ENCODE data around the gene SENP2. TPM values are rescaled to one million over a fixed set of nuclear protein-coding genes. Genes with fewer than 3 reads are reported as not detected.
"Not testable (repeated sequence)": the region's sequence is repeated elsewhere in the genome, so short reads cannot be mapped to it uniquely, and the experiment has no call there.

Gene SENP2
- total RNA-seq, 3 donors from 2014 or later (not counting 1 experiment from before 2014, with no cell fraction given) = 57.8 to 59.8 (median 58.7) TPM

DNA sequence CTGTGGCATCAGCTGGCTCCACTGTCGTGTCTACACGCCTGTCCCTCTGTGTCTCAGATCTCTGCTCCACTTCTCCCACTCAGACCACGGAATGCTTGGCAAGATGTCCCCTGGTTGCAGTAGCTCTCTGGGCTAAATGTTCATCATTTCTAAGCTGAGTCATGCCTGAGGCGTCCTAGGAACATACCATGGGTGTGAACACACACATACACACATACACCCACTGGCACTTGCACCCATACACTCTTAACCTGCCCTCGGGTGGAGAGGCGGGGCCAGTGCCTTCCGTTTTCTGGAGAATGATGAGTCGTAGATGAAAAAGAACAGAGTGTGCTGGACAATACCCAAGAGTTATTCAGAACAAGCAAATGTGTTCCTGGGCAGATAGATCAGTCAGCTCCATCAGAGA is 72.4 kb downstream of the SENP2 start:
- H3K36me3 Mint-ChIP-seq = no peaks in the 10 kb centered on the region
- no peak overlapping the region for H3K27ac Mint-ChIP-seq
- DNase-seq (no peak), ATAC-seq (no peak)
- Histone ChIP-seq H3K27me3 (ENCODE audit: control insufficient read depth, insufficient read depth, low read length) (no peaks in the 10 kb centered on the region), H3K4me3 (ENCODE audit: low read length) (no peak overlapping the region), H3K27ac (ENCODE audit: low read length) (no peak overlapping the region), H3K4me1 (ENCODE audit: control insufficient read depth, insufficient read depth, low read length) (peaks cover 17% of the 10 kb centered on the region), H3K36me3 (ENCODE audit: control insufficient read depth, insufficient read depth, low read length) (no peaks in the 10 kb centered on the region), H3K9me3 (ENCODE audit: control insufficient read depth, insufficient read depth, low read length) (no peaks in the 10 kb centered on the region)
- WGBS (ENCODE audit: insufficient coverage) = 84% methylated on average over 8 of the region's 8 CpGs
- no peak overlapping the region for H3K4me3 Mint-ChIP-seq
- TF ChIP-seq, protein P1, sequence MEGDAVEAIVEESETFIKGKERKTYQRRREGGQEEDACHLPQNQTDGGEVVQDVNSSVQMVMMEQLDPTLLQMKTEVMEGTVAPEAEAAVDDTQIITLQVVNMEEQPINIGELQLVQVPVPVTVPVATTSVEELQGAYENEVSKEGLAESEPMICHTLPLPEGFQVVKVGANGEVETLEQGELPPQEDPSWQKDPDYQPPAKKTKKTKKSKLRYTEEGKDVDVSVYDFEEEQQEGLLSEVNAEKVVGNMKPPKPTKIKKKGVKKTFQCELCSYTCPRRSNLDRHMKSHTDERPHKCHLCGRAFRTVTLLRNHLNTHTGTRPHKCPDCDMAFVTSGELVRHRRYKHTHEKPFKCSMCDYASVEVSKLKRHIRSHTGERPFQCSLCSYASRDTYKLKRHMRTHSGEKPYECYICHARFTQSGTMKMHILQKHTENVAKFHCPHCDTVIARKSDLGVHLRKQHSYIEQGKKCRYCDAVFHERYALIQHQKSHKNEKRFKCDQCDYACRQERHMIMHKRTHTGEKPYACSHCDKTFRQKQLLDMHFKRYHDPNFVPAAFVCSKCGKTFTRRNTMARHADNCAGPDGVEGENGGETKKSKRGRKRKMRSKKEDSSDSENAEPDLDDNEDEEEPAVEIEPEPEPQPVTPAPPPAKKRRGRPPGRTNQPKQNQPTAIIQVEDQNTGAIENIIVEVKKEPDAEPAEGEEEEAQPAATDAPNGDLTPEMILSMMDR (IDR thresholded peaks at IDR 0.05) = no peak
- H3K9me3 Mint-ChIP-seq = no peaks in the 10 kb centered on the region
- intact Hi-C loops (cut with micrococcal nuclease) = no loop called here
- peaks cover 20 to 39% of the 10 kb centered on the region in 2 donors for H3K4me1 Mint-ChIP-seq
- no peaks in the 10 kb centered on the region for H3K27me3 Mint-ChIP-seq (ENCODE audit: low read depth in 2 of 2)

DNA sequence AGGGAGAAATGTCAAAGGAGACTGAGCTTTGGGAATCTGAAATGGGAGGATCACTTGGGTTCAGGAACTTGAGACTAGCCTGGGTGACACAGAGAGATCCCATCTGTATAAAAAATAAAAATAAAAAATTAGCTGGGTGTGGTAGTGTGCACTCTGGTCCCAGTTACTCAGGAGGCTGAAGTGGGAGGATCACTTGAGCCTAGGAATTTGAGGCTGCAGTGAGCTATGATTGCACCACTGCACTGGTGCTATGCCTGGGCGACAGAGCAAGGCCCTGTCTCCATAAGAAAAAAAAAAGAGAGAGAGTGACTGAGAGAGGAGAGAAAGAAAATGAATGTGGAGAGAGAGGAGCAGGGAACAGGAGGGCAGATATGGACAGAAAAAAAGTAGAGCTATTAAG is 72.8 kb downstream of the SENP2 start:
- intact Hi-C loops (cut with micrococcal nuclease) = no loop called here
- Mint-ChIP-seq H3K4me1 (peaks cover 20 to 39% of the 10 kb centered on the region in 2 donors), H3K9me3 (no peaks in the 10 kb centered on the region), H3K27ac (no peak overlapping the region), H3K4me3 (no peak overlapping the region), H3K36me3 (no peaks in the 10 kb centered on the region), H3K27me3 (ENCODE audit: low read depth in 2 of 2) (no peaks in the 10 kb centered on the region)
- no peak for DNase-seq
- peaks cover 17% of the 10 kb centered on the region for H3K4me1 ChIP-seq (ENCODE audit: control insufficient read depth, insufficient read depth, low read length)
- TF ChIP-seq, protein P1 (IDR thresholded peaks at IDR 0.05) = no peak
- 89% methylated on average over 1 of the region's 1 CpG for WGBS (ENCODE audit: insufficient coverage)
- no peak for ATAC-seq
- no peak overlapping the region for H3K4me3 ChIP-seq (ENCODE audit: low read length)
- no peaks in the 10 kb centered on the region for H3K36me3 ChIP-seq (ENCODE audit: control insufficient read depth, insufficient read depth, low read length)
- H3K27me3 ChIP-seq (ENCODE audit: control insufficient read depth, insufficient read depth, low read length) = no peaks in the 10 kb centered on the region
- H3K27ac ChIP-seq (ENCODE audit: low read length) = no peak overlapping the region
- H3K9me3 ChIP-seq (ENCODE audit: control insufficient read depth, insufficient read depth, low read length) = no peaks in the 10 kb centered on the region

DNA sequence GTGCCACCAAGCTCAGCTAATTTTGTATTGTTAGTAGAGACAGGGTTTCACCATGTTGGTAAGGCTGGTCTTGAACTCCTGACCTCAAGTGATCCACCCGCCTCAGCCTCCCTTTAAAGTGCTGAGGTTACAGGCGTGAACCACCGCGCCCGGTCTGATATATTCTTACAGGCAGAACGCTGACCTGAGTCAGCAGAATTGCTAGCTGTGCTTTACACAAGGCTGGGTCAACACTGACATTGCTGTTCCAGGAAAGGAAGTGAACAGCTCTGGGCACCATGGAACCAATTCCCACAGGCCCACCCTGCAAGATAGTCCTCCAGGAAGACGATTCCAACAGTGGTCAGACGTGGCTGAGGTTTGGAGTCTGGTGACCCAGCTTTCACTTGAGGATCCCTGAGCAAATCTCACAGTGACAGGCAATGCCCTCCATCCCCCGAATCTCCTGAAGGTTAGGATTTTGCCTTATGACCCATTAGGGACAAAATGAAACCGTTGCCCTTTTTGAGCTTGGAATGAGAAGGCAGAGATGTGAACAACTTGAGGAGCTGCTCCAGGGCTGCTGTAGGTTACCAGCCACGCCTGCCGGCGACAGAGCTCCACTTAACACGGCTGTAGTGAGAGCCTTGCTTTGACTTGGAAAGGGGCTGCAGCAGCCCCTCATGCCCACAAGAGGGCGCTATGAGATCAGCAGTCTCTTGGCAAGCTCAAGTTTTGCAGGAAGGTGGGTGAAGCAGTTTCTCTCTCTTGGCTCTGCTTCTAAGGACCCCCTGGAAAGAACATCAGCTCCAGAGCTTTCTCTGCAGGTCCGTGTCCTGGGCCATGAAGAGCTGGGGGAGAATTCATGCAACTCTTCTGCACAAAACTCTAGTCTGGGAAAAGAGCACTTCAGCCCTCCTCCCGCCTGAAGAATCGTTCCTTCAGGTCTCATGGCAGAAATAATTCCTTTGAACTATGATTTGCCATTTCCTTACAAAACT is 74.1 kb downstream of the SENP2 start:
- Histone ChIP-seq H3K27ac (ENCODE audit: low read length) (no peak overlapping the region), H3K27me3 (ENCODE audit: control insufficient read depth, insufficient read depth, low read length) (no peaks in the 10 kb centered on the region), H3K4me3 (ENCODE audit: low read length) (no peak overlapping the region), H3K9me3 (ENCODE audit: control insufficient read depth, insufficient read depth, low read length) (no peaks in the 10 kb centered on the region), H3K4me1 (ENCODE audit: control insufficient read depth, insufficient read depth, low read length) (peaks cover 17% of the 10 kb centered on the region), H3K36me3 (ENCODE audit: control insufficient read depth, insufficient read depth, low read length) (no peaks in the 10 kb centered on the region)
- ATAC-seq = peak; percentile 84 to 90 (median 88)
- WGBS (ENCODE audit: insufficient coverage) = 36% methylated on average over 18 of the region's 18 CpGs
- Mint-ChIP-seq H3K9me3 (no peaks in the 10 kb centered on the region), H3K4me3 (peak overlapping the region; percentile 31), H3K27me3 (ENCODE audit: low read depth in 2 of 2) (peaks cover 9 to 10% of the 10 kb centered on the region in 2 donors), H3K27ac (peak overlapping the region; percentile 21 to 40), H3K36me3 (no peaks in the 10 kb centered on the region), H3K4me1 (peaks cover 20 to 39% of the 10 kb centered on the region in 2 donors)
- peak; percentile 67 to 77 for DNase-seq
- intact Hi-C loops (cut with micrococcal nuclease) = loop anchor here (1.0 to 10.0 kb wide), 2 partner anchors 108 to 275 kb away; partner anchors contain the start of gene TRA2B
- TF ChIP-seq, protein P1 (IDR thresholded peaks at IDR 0.05) = peak; percentile 95

DNA sequence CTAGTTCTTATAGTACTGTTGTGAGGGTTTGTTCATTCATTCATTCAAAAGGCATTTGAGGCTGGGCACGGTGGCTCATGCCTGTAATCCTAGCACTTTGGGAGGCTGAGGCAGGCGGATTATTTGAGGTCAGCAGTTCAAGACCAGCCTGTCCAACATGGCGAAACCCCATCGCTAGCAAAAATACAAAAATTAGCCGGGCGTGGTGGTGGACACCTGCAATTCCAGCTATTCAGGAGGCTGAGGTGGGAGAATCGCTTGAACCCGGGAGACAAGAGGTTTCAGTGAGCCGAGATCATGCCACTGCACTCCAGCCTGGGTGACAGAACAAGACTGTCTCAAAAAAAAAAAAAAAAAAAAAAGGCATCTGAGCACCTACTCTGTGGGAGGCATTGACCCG is 75.2 kb downstream of the SENP2 start:
- not testable (repeated sequence) for H3K36me3 Mint-ChIP-seq; ATAC-seq; H3K4me3 ChIP-seq (ENCODE audit: low read length); H3K27me3 ChIP-seq (ENCODE audit: control insufficient read depth, insufficient read depth, low read length); H3K9me3 Mint-ChIP-seq; H3K36me3 ChIP-seq (ENCODE audit: control insufficient read depth, insufficient read depth, low read length); DNase-seq; H3K9me3 ChIP-seq (ENCODE audit: control insufficient read depth, insufficient read depth, low read length); H3K27ac ChIP-seq (ENCODE audit: low read length)
- WGBS (ENCODE audit: insufficient coverage) = 88% methylated on average over 10 of the region's 10 CpGs
- H3K4me1 Mint-ChIP-seq = peaks cover 20 to 39% of the 10 kb centered on the region in 2 donors
- peak overlapping the region; percentile 57 to 76 for H3K27ac Mint-ChIP-seq
- intact Hi-C loops (cut with micrococcal nuclease) = loop anchor here (10.0 kb wide), 1 partner anchor 274 kb away; the partner anchor contains the start of gene TRA2B
- peaks cover 9 to 10% of the 10 kb centered on the region in 2 donors for H3K27me3 Mint-ChIP-seq (ENCODE audit: low read depth in 2 of 2)
- H3K4me3 Mint-ChIP-seq = peak overlapping the region; percentile 65
- peaks cover 17% of the 10 kb centered on the region for H3K4me1 ChIP-seq (ENCODE audit: control insufficient read depth, insufficient read depth, low read length)

Measured in natural killer cell (primary cell).